ENCODE results near the gene GNAO1. TPM values are rescaled to one million over a fixed set of nuclear protein-coding genes. Genes with fewer than 3 reads are reported as not detected.

GNAO1 gene
- total RNA-seq, 1 donor from 2014 or later: 14.6 TPM

DNA sequence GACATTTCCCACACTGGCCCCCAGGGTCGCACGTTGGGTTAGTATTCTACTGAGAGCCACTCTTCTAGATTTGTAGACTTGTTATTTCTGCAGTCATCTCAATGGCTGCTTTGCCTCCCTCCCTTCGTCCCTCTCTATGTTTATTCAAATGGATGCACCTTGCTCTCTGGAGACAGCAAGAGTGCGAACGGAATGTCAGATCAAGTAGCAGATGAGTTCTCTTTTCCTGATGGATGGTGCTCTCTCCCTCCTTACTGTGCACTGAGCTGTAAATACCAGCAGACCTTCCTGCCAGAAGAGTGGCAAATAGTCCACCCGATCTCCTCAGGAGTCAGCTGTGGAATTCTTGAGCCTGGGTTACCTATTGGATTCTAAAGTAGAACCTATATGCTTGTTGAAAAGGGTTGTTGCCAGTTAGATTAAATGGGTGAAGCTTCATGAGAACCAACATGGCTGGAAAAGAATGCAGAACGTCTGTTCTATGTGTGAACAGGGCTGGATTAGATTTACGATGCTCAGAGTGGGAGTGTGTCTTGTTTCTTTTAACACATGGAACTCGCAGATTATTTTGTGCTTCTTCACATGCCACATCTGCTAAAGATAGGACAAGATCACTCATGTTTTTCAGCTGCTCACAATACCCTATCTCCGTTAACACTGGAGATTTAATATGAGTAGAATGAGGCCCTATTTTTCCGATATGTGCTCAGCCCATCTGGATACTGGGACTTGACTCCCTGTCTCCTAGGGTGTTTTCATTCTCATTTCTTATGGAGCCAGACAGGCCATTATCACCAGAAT lies 6.1 kb downstream of the GNAO1 start:
- DNase-seq (ENCODE audit: low spot score, unreplicated experiment): no peak
- Mint-ChIP-seq H3K27ac (no peak overlapping the region), H3K4me3 (ENCODE audit: low read depth) (no peak overlapping the region), H3K27me3 (peaks cover 31% of the 10 kb centered on the region), H3K36me3 (ENCODE audit: insufficient read depth) (no peaks in the 10 kb centered on the region), H3K4me1 (ENCODE audit: low read depth) (no peaks in the 10 kb centered on the region), H3K9me3 (ENCODE audit: low read depth) (no peaks in the 10 kb centered on the region)
- TF ChIP-seq, protein P1, sequence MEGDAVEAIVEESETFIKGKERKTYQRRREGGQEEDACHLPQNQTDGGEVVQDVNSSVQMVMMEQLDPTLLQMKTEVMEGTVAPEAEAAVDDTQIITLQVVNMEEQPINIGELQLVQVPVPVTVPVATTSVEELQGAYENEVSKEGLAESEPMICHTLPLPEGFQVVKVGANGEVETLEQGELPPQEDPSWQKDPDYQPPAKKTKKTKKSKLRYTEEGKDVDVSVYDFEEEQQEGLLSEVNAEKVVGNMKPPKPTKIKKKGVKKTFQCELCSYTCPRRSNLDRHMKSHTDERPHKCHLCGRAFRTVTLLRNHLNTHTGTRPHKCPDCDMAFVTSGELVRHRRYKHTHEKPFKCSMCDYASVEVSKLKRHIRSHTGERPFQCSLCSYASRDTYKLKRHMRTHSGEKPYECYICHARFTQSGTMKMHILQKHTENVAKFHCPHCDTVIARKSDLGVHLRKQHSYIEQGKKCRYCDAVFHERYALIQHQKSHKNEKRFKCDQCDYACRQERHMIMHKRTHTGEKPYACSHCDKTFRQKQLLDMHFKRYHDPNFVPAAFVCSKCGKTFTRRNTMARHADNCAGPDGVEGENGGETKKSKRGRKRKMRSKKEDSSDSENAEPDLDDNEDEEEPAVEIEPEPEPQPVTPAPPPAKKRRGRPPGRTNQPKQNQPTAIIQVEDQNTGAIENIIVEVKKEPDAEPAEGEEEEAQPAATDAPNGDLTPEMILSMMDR (IDR thresholded peaks at IDR 0.05; ENCODE audit: unreplicated experiment): no peak

DNA sequence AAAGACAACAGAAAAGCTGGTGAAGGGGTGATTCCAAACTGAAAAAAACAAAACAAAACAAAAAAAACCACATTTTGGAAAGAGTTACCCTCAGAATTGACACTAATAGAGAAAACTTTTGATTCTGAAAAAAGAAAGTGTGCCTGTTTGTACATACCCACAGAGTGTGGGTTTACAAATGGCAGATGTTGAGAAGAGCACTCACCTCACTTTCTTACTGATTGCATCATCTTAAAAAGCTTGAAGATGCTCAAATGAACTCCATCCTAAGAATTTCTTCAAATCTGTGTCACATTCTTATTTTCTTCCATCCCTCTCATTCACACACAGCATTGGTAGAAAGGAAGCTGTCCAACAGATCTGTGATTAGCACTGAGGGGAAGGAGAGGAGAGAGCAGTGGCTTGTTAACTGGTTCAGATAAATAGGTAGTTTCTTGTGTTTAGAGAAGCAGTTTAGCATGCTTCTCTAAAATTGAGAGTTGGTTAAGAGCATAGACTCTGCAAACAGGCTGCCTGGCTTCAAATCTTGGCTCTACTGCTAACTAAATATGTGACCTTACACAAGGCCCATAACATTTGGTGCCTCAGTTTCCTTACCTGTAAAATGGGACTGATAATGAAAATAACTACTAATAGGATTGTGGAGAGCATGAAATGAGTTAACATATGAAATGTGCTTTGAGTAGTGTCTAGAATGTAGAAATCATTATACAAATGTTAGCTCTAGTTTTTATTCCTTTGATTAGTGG lies 6.9 kb downstream of the GNAO1 start:
- TF ChIP-seq, protein P1 (IDR thresholded peaks at IDR 0.05; ENCODE audit: unreplicated experiment): no peak
- Mint-ChIP-seq H3K27me3 (peaks cover 24% of the 10 kb centered on the region), H3K36me3 (ENCODE audit: insufficient read depth) (no peaks in the 10 kb centered on the region), H3K9me3 (ENCODE audit: low read depth) (no peaks in the 10 kb centered on the region), H3K4me3 (ENCODE audit: low read depth) (no peak overlapping the region), H3K27ac (no peak overlapping the region), H3K4me1 (ENCODE audit: low read depth) (no peaks in the 10 kb centered on the region)
- DNase-seq (ENCODE audit: low spot score, unreplicated experiment): no peak

DNA sequence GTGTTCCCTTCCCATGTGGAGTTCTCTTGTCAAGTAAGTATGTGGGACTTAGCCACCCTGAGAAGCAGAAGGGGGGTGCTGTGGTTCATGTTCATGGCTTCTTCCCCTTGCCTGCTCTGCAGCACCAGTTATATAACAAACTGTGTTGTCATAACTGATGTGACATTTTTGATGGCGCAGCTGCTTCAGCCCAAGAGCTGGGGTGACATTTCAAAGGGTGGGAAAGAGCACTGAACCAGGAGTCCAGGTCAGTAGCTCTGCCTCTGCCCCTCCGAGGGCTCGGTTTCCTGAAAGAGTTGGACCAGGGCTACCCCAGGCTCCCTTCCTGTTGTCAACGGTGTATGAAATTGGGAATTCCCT lies 7.4 kb downstream of the GNAO1 start:
- Mint-ChIP-seq H3K4me3 (ENCODE audit: low read depth) (no peak overlapping the region), H3K4me1 (ENCODE audit: low read depth) (no peaks in the 10 kb centered on the region), H3K27ac (no peak overlapping the region), H3K27me3 (peaks cover 19% of the 10 kb centered on the region), H3K36me3 (ENCODE audit: insufficient read depth) (no peaks in the 10 kb centered on the region), H3K9me3 (ENCODE audit: low read depth) (no peaks in the 10 kb centered on the region)
- DNase-seq (ENCODE audit: low spot score, unreplicated experiment): no peak
- TF ChIP-seq, protein P1 (IDR thresholded peaks at IDR 0.05; ENCODE audit: unreplicated experiment): no peak

DNA sequence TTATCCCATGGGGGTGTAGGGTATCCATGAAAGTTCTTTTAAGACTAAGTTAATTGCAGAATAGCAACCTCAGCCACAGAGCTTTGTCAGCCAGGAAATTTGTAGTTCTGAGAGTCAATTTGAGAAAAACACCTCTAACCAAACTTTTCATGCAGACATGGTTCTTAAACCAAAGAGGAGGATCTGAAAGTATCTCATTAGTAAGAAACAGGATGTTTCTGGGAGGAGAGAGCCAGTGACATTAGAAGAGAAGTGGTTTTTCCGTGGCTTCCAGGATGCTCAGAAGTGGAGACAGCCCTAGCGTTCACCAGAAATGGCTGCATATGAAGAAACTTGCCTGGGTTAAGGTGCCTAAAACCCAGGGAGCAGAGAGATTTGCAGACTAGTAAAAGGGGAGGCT lies 7.9 kb downstream of the GNAO1 start:
- no peak overlapping the region for H3K27ac Mint-ChIP-seq
- no peak for DNase-seq (ENCODE audit: low spot score, unreplicated experiment)
- TF ChIP-seq, protein P1 (IDR thresholded peaks at IDR 0.05; ENCODE audit: unreplicated experiment): no peak
- H3K4me1 Mint-ChIP-seq (ENCODE audit: low read depth): no peaks in the 10 kb centered on the region
- H3K9me3 Mint-ChIP-seq (ENCODE audit: low read depth): no peaks in the 10 kb centered on the region
- no peaks in the 10 kb centered on the region for H3K36me3 Mint-ChIP-seq (ENCODE audit: insufficient read depth)
- H3K4me3 Mint-ChIP-seq (ENCODE audit: low read depth): no peak overlapping the region
- peaks cover 15% of the 10 kb centered on the region for H3K27me3 Mint-ChIP-seq

DNA sequence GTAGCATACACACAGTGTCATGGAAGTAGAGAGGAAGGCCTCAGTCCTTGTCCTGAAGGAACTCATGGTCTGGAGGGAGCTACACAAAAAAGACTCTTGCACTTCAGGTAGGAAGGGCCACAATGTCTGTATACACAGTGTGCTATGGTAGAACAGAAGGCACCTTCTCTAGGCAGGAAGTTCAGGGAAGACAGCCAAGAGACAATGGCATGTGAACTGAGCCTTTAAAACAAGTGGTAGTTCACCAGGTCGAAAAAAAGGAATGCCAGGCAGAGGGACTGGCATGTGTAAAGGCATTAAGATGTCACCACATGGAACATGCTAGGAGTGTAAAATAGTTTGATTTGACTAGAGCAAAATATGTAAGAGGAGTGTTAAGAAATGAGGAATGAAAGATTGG lies 9.7 kb downstream of the GNAO1 start:
- Mint-ChIP-seq H3K27ac (no peak overlapping the region), H3K36me3 (ENCODE audit: insufficient read depth) (no peaks in the 10 kb centered on the region), H3K27me3 (peaks cover 19% of the 10 kb centered on the region), H3K9me3 (ENCODE audit: low read depth) (no peaks in the 10 kb centered on the region), H3K4me1 (ENCODE audit: low read depth) (no peaks in the 10 kb centered on the region), H3K4me3 (ENCODE audit: low read depth) (no peak overlapping the region)
- no peak for DNase-seq (ENCODE audit: low spot score, unreplicated experiment)
- TF ChIP-seq, protein P1 (IDR thresholded peaks at IDR 0.05; ENCODE audit: unreplicated experiment): no peak

Measured in progenitor cell of endocrine pancreas (in vitro differentiated cells).